ENCODE results near the gene MOB1A. TPM values are rescaled to one million over a fixed set of nuclear protein-coding genes. Genes with fewer than 3 reads are reported as not detected.

The MOB1A gene
- polyA plus RNA-seq, 1 donor (not counting 4 experiments of a cell fraction or from before 2014, with no cell fraction given) = 92.4 TPM

GRCh38 chr2:74174909-74175308 lies 3.8 kb downstream of the MOB1A start:
- dilution Hi-C loops (cut with MboI; ENCODE audit: extremely low pct_ligation_motif_present, low sequenced_read_pairs) = no loop called here
- no peak overlapping the region for H3K4me3 ChIP-seq (ENCODE audit: control insufficient read depth in 2 of 3, extremely low read depth in 1 of 3, insufficient read depth in 2 of 3, low read depth in 1 of 3, low read length in 3 of 3)
- H3K27me3 ChIP-seq (ENCODE audit: control insufficient read depth, extremely low read depth, insufficient read depth, low read length) = no peaks in the 10 kb centered on the region
- TF ChIP-seq CTCF (optimal IDR thresholded peaks at IDR 0.05 in 1 of 3, IDR thresholded peaks at IDR 0.05 in 1 of 3, conservative IDR thresholded peaks at IDR 0.05 in 1 of 3; ENCODE audit: extremely low read depth in 1 of 3, insufficient read depth in 2 of 3, low read length in 3 of 3) (no peak), EZH2 (IDR thresholded peaks at IDR 0.05; ENCODE audit: low read length) (no peak)
- DNase-seq (ENCODE audit: low read depth, low spot score) (no peak), FAIRE-seq (no peak)
- H3K36me3 ChIP-seq (ENCODE audit: control insufficient read depth in 2 of 2, extremely low read depth in 1 of 2, insufficient read depth in 2 of 2, low read length in 2 of 2) = peaks cover 4 to 5% of the 10 kb centered on the region in 2 experiments
- H3K79me2 ChIP-seq (ENCODE audit: control insufficient read depth, insufficient read depth, low read length) = peaks cover 69% of the 10 kb centered on the region
- no peak overlapping the region for H3K4me2 ChIP-seq (ENCODE audit: control insufficient read depth, extremely low read depth, insufficient read depth, low read depth, low read length)
- no peak overlapping the region for H3K27ac ChIP-seq (ENCODE audit: control insufficient read depth, insufficient read depth, low read length)
- H4K20me1 ChIP-seq (ENCODE audit: control insufficient read depth, extremely low read depth, insufficient read depth, low read length) = peaks cover 9% of the 10 kb centered on the region
- no peak overlapping the region for H3K9ac ChIP-seq (ENCODE audit: control insufficient read depth, extremely low read depth, insufficient read depth, low read length)
- H3K4me1 ChIP-seq (ENCODE audit: control insufficient read depth, extremely low read depth, insufficient read depth, low read length) = peaks cover 10% of the 10 kb centered on the region
- no peaks in the 10 kb centered on the region for H3K9me3 ChIP-seq (ENCODE audit: control insufficient read depth, low read depth, low read length)
- no peaks in the 10 kb centered on the region for H3K9me1 ChIP-seq (ENCODE audit: control insufficient read depth, extremely low read depth, insufficient read depth, low read length)
- H2AFZ ChIP-seq (ENCODE audit: control insufficient read depth, low read length) = no peak overlapping the region

DNA sequence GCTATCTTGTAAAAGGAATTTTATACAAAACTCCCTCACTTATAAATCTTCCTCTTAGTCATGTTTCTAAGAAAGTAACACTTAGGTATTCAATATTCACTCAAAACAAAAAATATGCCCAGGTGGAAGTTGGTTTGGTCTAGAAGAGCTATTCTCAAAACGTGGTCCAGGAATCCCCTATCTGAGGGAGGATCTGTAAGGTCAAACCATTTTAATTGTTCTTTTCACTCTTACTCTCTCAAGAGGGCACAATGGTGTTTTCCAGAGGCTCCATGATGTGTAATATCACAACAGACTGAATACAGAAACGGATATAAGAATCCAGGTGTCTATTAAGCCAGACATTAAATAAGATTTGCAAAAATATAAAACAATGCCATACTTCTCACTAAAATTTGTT lies 9.9 kb downstream of the MOB1A start:
- peaks cover 9 to 12% of the 10 kb centered on the region in 2 experiments for H3K36me3 ChIP-seq (ENCODE audit: control insufficient read depth in 2 of 2, extremely low read depth in 1 of 2, insufficient read depth in 2 of 2, low read length in 2 of 2)
- no peak overlapping the region for H2AFZ ChIP-seq (ENCODE audit: control insufficient read depth, low read length)
- no peaks in the 10 kb centered on the region for H3K9me1 ChIP-seq (ENCODE audit: control insufficient read depth, extremely low read depth, insufficient read depth, low read length)
- dilution Hi-C loops (cut with MboI; ENCODE audit: extremely low pct_ligation_motif_present, low sequenced_read_pairs) = no loop called here
- H3K4me1 ChIP-seq (ENCODE audit: control insufficient read depth, extremely low read depth, insufficient read depth, low read length) = no peaks in the 10 kb centered on the region
- H3K27me3 ChIP-seq (ENCODE audit: control insufficient read depth, extremely low read depth, insufficient read depth, low read length) = no peaks in the 10 kb centered on the region
- H3K27ac ChIP-seq (ENCODE audit: control insufficient read depth, insufficient read depth, low read length) = no peak overlapping the region
- FAIRE-seq (no peak), DNase-seq (ENCODE audit: low read depth, low spot score) (no peak)
- no peak overlapping the region for H3K4me3 ChIP-seq (ENCODE audit: control insufficient read depth in 2 of 3, extremely low read depth in 1 of 3, insufficient read depth in 2 of 3, low read depth in 1 of 3, low read length in 3 of 3)
- H3K9ac ChIP-seq (ENCODE audit: control insufficient read depth, extremely low read depth, insufficient read depth, low read length) = no peak overlapping the region
- peaks cover 41% of the 10 kb centered on the region for H3K79me2 ChIP-seq (ENCODE audit: control insufficient read depth, insufficient read depth, low read length)
- TF ChIP-seq EZH2 (IDR thresholded peaks at IDR 0.05; ENCODE audit: low read length) (no peak), CTCF (optimal IDR thresholded peaks at IDR 0.05 in 1 of 3, IDR thresholded peaks at IDR 0.05 in 1 of 3, conservative IDR thresholded peaks at IDR 0.05 in 1 of 3; ENCODE audit: extremely low read depth in 1 of 3, insufficient read depth in 2 of 3, low read length in 3 of 3) (no peak)
- peaks cover 6% of the 10 kb centered on the region for H4K20me1 ChIP-seq (ENCODE audit: control insufficient read depth, extremely low read depth, insufficient read depth, low read length)
- H3K4me2 ChIP-seq (ENCODE audit: control insufficient read depth, extremely low read depth, insufficient read depth, low read depth, low read length) = no peak overlapping the region
- no peaks in the 10 kb centered on the region for H3K9me3 ChIP-seq (ENCODE audit: control insufficient read depth, low read depth, low read length)

Data from keratinocyte (primary cell).